ENCODE measurements around the gene PAK1IP1. TPM values are rescaled to one million over a fixed set of nuclear protein-coding genes. Genes with fewer than 3 reads are reported as not detected.

PAK1IP1 gene
- total RNA-seq, 2 experiments from 2014 or later, result 4.1 to 5.8 TPM

DNA sequence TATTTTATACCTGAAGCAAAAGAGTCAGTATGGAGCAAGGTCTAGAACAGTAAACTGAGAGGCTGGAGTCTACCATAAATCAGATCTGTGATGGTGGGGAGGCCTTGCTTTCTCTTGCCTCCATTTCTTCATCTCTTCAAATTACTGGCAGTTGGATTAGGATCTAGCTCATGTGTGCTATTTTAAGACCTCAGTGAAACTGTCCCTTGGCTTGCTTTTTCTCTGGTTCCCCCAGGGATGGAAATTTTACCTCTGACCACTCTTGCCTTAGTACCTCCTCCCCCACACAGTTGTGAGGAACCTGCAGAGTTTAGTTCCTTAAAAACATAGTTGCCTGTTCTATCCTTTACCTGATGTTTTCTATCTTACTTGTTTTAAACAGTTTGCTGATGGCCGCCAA, 61.3 kb downstream of the PAK1IP1 start:
- Histone ChIP-seq H3K27me3 (ENCODE audit: control insufficient read depth in 1 of 2, insufficient read depth in 2 of 2, low read length in 2 of 2) (no peaks in the 10 kb centered on the region), H3K27ac (ENCODE audit: low read depth in 1 of 2, low read length in 2 of 2) (no peak overlapping the region), H3K4me1 (ENCODE audit: insufficient read depth, low read length) (peaks cover 2% of the 10 kb centered on the region), H3K36me3 (ENCODE audit: insufficient read depth, low read length) (peaks cover 66% of the 10 kb centered on the region), H3K4me3 (ENCODE audit: low read length) (no peak overlapping the region), H3K9me3 (ENCODE audit: control insufficient read depth in 1 of 2, insufficient read depth in 1 of 2, low read length in 2 of 2) (no peaks in the 10 kb centered on the region)
- no peaks in the 10 kb centered on the region for H3K9me3 Mint-ChIP-seq
- CTCF ChIA-PET, result no interaction called here
- no peak for DNase-seq
- H3K36me3 Mint-ChIP-seq (ENCODE audit: low read depth), result peaks cover 87% of the 10 kb centered on the region
- intact Hi-C loops (cut with DNase I, micrococcal nuclease), result no loop called here
- H3K4me3 Mint-ChIP-seq, result no peak overlapping the region
- POLR2A ChIA-PET, result no interaction called here
- no peaks in the 10 kb centered on the region for H3K27me3 Mint-ChIP-seq
- TF ChIP-seq, protein P1, sequence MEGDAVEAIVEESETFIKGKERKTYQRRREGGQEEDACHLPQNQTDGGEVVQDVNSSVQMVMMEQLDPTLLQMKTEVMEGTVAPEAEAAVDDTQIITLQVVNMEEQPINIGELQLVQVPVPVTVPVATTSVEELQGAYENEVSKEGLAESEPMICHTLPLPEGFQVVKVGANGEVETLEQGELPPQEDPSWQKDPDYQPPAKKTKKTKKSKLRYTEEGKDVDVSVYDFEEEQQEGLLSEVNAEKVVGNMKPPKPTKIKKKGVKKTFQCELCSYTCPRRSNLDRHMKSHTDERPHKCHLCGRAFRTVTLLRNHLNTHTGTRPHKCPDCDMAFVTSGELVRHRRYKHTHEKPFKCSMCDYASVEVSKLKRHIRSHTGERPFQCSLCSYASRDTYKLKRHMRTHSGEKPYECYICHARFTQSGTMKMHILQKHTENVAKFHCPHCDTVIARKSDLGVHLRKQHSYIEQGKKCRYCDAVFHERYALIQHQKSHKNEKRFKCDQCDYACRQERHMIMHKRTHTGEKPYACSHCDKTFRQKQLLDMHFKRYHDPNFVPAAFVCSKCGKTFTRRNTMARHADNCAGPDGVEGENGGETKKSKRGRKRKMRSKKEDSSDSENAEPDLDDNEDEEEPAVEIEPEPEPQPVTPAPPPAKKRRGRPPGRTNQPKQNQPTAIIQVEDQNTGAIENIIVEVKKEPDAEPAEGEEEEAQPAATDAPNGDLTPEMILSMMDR (IDR thresholded peaks at IDR 0.05), result no peak
- H3K4me1 Mint-ChIP-seq (ENCODE audit: low read depth), result peaks cover 50% of the 10 kb centered on the region
- H3K27ac Mint-ChIP-seq, result no peak overlapping the region
- no peak for ATAC-seq (ENCODE audit: poor library complexity)

Other genes with a start within 250 kb of the PAK1IP1 start
- gene GCNT2, start 173.6 kb upstream of the PAK1IP1 start, total RNA-seq, result 1 to 10 TPM; 1.5 to 1.8 TPM
- not detected for gene C6orf52, start 356 bp upstream of the PAK1IP1 start, total RNA-seq
- 10 to 100 TPM; 14.4 to 14.6 TPM for gene TMEM14C, start 28.1 kb downstream of the PAK1IP1 start, total RNA-seq
- gene TMEM14B, start 52.8 kb downstream of the PAK1IP1 start, total RNA-seq, result 10 to 100 TPM; 41.8 to 44.1 TPM
- gene MAK, start 143.6 kb downstream of the PAK1IP1 start, total RNA-seq, result under 1 TPM; 0.47 to 0.73 TPM
- gene GCM2, start 187.1 kb downstream of the PAK1IP1 start, total RNA-seq, result not detected
- under 1 TPM in 1 of 2 experiments, not detected in 1; 0.36 TPM for gene SYCP2L, start 192.1 kb downstream of the PAK1IP1 start, total RNA-seq